ENCODE data around the gene ANKRD27.
"Not testable (repeated sequence)": the region's sequence is repeated elsewhere in the genome, so short reads cannot be mapped to it uniquely, and the experiment has no call there.

ANKRD27 gene

DNA sequence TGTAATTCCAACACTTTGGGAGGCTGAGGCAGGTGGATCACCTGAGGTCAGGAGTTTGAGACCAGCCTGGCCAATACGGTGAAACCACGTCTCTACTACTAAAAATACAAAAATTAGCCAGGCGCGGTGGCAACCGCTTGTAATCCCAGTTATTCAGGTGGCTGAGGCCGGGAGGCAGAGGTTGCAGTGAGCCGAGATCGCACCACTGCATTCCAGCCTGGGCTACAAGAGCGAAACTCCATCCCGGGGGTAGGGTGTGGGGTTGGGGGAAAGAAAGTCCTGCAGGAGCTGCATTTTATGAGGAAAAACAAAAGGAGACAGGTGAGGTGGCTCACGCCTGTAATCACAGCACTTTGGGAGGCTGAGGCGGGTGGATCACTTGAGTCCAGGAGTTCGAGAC lies 22.6 kb downstream of the ANKRD27 start:
- DNase-seq = not testable (repeated sequence)

DNA sequence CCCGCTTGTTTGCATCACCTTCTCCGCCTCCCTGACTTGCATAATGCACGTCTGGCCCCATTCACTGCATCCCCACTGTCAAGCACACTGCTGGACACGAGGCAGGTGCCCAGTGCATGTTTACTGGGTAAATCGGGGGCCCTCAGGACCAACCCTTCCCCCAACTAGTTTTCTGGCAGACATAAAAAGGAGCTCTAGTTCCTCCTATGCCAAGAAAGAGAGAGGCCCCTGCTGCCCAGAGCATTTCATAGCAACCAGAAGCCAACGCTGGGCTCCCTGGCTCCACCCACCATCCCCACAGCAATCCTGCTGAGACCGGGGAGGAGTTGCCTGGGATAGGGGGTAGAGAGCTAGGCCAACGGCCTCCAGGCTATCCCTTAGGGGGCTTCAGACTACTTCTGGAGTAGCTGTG lies 23.2 kb downstream of the ANKRD27 start:
- DNase-seq = no peak

DNA sequence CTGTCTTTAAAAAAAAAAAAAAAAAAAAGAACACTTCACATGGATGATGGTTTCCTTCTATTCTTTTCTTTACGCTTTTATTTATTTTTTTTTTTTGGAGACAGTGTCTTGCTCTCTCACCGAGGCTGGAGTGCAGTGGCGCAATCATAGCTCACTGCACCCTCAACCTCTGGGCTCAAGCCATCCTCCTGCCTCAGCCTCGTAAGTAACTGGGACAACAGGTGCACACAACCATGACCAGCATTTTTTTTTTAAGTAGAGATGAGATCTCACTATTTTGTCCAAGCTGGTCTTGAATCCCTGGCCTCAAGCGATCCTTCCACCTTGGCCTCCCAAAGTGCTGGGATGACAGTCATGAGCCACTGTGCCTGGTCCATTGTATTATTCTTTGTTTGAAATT lies 24.3 kb downstream of the ANKRD27 start:
- DNase-seq = no peak

DNA sequence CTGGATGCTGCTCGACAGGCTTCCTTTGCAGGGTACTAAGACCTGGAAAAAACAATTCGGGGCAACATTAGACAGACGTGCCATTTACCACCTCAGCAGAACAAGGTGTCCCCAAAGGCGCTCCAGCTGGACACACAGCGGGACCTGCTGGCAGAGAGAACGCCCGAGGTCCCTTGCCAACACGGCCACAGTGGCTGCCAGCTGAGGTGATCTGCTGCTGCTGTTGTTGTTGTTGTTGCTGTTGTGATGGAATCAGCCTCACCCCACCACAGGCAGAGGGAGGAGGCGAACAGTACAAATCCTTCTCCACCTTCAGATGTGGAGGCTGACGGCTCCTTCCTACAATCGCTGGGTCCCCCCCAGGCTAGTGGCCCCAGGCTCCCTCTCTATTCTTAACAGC lies 25.2 kb downstream of the ANKRD27 start:
- no peak for DNase-seq

DNA sequence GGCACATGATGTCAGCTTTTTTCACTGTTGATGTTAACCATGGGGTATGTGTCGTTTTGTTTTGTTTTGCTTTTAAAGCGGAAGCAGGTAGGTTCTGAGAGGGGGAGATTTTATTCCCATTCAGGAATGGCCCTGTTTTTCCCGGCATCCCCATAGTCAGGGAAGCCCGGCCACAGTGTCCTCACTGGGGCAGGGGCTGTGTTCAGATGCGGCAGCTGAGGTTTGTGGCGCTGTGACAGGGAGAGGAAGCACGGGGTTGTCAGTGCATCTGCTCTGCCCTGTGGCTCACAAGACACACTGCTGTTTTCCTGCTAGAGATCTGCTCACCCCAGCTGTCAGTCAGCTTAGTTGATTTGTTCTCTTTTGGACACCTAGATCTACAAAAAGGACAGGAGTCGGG lies 27.6 kb downstream of the ANKRD27 start:
- no peak for DNase-seq

DNA sequence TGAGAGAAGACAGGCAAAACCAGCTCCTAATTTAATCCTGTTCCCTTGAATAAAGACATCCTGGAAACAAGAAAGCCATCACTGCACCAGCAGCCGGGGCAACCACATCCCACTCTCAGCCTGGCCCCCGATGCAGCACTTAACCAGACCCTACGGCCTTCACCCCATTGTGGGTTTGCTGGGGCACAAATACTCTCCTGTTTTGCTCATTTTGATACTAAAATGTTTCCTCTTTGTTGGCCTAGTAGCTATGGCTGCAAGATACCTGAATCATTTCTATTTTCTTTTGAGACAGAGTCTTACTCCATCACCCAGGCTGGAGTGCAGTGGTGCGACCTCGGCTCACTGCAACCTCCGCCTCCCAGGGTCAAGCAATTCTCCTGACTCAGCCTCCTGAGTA lies 28.4 kb downstream of the ANKRD27 start:
- no peak for DNase-seq

DNA sequence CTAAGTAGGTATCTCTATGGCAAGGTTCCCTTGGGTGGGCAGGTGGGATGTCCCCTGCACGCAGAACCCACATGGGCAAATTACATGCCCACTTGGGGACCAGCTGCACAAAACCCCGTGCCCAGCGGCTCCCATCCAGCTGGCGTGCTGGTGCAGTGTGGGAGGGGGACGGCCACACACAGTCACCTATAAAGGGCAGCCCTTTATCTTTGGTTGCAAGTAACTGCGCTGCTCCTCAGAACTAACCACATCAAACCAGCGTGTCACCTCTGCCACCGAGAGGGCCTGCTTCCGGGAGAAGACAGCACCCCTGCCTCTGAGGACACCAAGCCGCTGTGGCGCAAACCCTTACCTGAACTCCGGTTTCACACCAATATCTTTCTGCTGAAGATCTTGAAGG lies 32.2 kb downstream of the ANKRD27 start:
- DNase-seq = peak; percentile 41

DNA sequence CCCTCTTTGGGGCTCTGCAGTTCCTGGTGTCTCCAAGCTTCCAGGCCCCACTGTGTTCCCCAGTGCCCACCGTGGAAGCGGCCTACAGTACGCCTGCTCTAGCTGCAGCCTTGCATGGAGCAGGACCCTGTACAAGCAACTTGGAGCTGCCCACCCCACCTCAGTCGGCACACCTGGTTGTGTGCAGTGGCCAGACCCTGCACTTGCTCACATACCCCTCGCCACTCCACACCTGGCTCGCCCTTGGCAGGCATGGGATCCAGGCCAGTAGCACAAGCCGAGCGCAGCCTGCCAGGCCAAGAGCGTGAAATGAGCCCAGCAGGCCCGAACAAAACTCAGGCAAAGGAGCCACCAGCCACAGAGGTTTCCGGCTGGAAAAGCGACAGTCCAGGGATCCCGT lies 36.4 kb downstream of the ANKRD27 start:
- no peak for DNase-seq

DNA sequence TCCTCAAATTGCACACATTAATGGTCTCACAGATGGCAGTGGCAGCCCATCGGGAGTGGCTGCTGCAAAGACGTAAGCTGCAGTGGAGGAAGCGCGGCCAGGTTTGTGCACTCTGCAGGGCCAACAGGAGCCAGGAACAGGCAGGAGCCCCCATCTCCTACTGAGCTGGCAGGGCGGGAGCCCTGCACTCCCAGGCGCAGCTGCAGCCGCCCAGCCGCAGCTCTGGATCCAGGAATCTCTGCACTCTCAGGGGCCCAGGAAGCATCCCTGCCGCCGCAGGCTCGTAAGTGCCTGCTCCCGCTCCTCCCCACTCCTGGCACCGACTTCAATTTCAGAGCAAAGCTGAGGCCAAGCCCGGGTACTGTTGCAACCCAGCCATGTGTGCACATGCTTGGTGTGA lies 37.5 kb downstream of the ANKRD27 start:
- DNase-seq = no peak

DNA sequence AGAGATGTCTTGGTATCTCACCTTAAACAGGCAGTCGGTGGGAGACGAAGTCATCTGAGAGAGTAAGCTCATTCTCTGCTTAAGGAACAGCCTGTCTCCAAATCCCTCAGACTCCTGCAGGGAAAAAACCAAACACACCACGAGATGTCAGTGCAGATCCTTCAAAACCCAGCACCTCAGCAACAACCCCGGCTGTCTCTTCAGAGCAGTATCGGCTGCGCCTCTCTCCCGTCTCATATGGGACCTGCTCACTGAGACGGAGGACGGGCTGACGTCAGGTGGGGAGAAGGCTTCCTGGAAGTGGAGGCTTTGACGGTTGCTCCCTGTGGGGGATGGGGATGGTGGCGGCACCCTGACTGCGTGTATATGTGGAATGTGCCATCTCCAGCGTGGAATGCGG lies 43.6 kb downstream of the ANKRD27 start:
- no peak for DNase-seq

DNA sequence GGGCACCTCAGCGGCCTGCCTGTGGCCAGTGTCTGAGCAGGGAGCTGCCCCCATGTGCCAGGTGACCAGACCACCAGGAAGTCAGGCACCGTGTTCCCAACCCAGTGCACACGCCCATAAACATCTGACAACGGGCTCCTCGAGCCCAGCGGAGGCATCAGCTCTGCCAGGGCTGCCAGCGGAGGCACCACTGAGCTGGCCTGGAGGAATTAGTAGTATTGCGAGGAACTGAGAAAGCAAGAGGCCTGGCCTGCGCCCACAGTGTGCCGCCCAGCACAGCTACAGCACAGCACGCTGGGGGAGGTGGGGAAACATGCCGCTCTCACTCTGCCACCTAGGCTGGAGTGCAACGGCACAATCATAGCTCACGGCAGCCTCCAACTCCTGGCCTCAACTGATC lies 44.6 kb downstream of the ANKRD27 start:
- no peak for DNase-seq

DNA sequence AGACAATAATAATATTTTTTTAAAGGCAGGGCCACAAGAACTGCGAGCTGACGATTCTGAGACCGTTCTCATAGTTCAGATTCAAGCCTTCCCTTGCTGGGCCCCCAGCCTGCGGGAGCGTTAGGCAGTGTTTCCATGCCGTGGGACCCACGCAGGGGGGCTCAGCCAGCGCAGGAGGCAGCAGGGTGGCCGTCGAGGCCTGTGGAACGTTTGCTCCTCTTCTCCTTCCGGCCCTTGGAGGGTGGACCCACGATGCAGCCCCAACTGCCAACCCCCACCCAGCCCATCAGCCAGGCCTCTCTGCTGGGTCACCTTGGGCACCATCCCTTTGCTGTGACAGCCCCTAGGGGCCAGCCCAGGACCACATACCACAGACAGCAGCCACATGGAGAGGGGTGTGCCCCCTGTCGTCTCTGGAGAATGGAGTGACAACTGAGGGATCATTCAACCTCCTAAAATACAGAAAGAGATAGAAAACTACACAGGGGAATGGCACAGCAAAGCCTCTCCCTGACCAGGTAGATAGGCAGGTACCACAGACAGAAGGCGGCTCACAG lies 47.2 kb downstream of the ANKRD27 start:
- no peak for DNase-seq

DNA sequence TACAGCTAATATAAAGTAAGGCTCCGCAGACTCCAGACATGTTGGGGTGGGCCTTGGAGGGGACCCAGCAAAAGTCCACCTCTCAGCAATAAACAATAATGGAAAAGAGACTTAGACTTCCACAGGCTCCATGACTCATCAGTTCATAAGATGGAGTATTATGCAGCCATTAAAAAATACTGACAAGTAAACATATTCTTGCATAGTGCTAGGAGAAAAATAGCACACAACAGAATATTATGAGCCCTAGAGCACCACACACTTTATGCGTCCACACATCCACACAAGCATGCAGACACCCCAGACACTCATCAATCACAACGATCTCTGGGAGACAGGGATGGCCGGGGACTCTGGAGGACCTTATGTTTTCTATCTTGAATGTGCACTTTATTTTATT lies 48.0 kb downstream of the ANKRD27 start:
- no peak for DNase-seq

DNA sequence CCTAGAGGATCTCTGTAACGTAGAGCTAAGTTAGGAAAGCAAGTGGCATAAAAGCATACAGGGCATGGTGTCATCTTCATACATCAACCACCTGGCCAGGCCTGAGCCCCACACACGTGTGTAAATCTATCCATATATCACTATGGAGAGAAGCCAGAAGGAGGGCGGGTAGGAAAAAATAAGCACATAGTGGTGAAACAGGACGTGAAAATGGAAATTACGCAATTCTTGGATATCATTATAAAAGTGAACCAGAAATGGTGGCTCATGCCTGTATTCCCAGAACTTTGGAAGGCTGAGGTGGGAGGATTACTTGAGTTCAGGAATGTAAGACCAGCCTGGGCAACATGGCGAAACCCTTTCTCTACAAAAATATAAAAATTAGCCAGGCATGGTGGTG lies 50.6 kb downstream of the ANKRD27 start:
- DNase-seq = no peak

DNA sequence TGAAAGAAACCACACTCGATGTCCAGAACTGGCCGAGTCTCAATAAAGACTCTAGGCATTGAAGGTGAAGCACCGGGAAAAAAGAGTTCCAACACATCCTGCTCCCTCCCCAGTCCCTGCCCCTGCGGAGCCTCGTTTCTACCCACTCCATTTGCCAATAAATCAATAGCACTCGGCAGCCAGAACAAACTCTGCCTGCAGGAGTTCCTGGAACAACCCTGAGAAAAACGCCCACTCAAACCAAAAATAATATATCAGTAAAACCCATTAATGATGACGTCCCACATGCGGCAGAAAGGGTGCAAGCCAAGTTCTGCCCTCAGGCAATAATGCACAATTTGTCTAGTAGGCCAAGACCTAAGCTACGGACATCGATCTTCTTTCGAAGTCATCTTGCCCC lies 53.0 kb downstream of the ANKRD27 start:
- DNase-seq = no peak

DNA sequence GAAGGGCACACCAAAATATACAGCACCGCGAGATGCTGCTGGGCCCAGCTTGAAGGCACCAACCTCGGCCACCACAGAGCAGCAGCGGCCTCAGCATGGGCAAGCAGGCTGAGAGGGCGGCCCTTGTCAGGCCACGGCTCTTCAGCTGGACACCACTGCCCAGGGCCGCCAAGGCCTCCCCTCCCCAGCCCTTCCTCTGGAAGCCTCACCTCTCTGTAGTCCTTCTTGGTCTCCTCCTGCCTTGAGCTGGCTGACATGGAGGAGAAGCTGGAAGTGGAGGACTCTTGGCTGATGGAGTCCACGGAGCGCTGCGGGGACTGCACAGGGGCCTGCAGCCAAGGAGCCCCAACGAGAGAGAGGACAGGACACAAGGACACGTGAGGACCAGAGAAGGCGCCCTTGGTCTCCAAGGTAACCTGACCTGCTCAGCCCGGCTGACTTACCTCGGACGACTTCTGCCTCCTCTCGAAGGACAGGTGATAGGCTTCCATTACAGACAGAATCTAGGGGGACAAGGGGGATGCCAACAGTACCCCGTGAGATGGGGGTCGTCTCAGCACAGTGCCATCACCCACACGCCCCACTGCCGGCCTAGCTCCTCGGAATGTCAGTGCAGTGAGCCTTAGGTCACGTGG lies 55.8 kb downstream of the ANKRD27 start:
- DNase-seq = no peak

DNA sequence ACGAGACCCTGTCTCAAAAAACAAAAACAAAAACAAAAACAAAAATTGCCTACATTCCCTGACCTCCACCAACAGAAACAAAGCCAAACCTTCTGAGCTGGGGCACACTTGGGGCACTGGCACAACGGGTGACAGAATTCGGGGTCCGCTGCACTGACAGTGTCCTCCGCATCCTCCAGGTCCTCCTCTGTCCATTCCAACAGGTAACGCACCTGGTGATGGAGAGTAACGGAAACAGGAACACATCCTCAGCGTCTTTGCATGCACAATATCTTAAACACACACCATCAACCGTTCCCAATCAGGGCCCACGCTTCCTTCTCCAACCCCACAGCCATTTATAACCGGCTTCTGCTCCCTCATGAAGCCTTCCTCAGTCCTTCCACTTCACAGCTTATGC lies 59.4 kb downstream of the ANKRD27 start:
- no peak for DNase-seq

DNA sequence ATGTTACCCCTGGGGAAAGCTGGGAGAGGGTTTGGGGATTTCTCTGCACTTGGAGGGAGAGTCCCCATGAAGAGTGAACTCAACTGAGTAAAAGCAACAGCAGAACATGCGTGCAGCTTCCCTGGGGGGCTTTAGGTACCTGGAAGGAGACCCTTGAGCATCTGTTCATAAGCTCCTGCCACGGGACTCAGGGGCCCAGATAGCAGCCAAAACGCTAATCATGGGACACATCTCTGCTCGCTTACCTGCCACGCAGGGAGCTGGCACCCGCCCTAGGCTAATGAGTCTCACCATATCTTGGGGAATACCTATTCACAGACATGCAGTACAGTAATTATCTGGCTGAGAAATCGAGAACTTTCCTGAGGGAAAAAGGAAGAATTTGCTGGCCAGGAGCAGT lies 60.1 kb downstream of the ANKRD27 start:
- no peak for DNase-seq

DNA sequence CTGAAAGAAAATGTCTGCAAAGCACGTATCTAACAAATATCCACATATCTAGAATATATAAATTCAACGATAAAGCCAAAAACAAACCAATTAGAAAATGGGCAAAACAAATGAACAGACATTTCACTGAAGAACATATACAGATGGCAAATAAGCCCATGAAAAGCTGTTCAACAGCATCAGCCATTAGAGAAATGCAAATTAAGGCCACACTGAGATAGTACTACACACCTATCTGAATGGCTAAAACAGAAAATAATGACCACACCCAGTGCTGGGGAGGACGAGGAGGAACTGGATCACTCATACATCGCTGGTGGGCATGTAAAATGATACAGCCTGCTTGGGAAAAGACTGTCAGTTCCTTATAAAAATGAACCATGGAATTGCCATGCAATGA lies 62.0 kb downstream of the ANKRD27 start:
- DNase-seq = no peak

DNA sequence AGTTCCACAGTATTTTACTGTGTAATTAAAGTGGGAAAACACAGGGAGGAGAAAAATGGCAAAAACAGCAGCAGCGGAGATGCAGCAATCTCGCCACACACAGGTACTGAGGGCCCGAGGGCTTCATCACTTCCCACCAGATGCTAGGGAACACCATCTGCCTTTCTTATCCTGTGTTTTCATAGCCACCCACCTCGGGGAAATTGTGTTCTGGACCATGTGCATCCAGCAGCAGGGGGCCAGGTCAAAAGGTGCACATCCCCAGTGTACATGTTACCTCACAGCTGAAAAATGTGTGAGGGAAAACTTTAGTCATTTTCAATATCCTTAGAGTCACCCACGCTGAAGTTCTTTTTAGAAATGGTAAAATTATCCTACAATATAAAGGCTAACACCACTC lies 63.8 kb downstream of the ANKRD27 start:
- DNase-seq = no peak

DNA sequence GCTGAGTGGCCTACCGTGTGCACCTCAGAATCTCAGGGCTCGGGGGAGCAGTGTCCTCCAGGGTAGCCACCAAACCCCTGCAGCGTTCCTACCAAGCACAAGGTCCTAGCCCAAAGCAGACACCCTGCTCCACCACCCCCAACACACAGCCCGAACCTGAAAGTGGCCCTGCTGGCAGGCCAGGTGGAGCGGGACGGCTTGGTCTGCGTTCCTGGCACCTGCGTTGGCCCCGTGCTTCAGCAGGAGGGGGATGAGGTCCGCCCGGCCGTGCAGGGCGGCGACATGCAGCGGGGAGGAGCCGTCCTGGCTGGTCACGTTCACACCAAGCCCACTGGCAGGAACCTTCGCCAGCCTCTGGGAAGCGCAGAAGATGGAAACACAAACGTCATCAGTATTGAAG lies 67.5 kb downstream of the ANKRD27 start:
- no peak for DNase-seq

DNA sequence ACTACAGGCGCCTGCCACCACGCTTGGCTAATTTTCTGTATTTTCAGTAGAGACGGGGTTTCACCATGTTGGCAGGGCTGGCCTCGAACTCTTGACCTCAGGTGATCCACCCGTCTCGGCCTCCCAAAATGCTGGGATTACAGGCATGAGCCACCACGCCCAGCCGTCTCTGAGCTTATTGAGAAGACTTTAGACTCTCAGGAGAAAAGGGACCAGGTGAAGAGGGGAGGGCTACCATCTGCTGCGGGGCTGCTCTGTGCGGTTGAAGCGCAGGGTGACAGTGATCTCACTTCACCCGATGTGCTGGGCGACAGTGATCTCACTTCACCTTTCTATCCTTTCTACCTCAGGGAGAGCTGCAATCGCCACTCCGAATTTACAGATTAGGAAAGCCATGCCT lies 68.7 kb downstream of the ANKRD27 start:
- no peak for DNase-seq

DNA sequence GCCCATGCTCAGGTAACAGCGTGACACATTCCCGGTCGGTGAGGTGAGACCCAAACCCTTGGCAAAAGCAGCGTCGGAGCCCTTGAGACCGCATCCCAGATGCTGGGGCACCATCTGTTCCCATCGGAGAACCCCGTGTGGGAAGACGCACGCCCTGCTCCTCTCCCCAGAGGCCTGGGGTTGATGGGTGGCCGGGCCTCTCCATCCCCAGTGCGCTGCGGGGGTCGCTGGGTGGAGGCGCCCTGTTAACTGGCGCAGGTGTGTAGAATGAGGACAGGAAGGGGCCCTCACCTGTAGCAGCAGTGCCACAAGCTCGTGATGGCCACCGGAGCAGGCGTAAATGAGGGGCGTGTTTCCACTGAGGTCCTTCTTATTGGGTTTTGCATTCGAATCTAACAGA lies 69.4 kb downstream of the ANKRD27 start:
- DNase-seq = no peak

DNA sequence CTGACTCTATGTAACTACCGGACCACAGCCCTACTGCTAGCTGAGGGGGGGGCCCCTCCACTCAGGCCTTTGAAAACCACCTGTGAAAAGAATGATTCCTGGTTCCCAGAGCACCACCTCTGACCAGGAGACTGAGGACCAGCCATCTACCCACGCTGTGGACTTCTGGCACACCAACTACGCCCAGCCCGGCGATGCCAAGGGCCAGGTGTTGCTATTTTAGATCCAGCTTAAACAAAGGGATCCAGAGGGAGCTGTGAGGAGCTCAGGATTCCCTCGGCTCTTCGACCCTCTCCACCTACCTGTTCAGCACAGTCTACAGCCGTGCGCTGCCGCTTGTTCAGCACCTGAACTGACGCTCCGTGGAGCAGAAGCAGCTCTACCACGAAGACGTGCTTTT lies 71.0 kb downstream of the ANKRD27 start:
- DNase-seq = no peak

DNA sequence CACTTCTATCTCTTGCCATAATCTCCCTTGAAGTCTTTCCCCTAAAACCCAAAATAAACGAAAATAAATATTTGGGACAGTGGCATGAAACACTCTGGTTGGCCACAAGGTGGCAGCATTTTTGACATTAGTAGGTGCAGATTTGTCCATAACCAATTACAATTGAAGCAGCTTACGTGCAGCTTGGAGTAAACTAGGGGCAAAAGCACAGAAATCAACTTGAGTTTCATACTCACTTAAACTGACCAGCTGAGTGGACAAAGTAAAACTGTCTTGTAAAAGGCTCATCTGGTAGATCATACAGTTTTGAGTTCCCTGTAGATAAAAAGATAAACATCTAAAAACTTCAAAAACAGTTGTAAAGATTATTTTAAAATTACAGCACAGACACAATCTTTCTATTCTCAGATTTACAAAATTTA lies 75.2 kb downstream of the ANKRD27 start:
- no peak for DNase-seq

DNA sequence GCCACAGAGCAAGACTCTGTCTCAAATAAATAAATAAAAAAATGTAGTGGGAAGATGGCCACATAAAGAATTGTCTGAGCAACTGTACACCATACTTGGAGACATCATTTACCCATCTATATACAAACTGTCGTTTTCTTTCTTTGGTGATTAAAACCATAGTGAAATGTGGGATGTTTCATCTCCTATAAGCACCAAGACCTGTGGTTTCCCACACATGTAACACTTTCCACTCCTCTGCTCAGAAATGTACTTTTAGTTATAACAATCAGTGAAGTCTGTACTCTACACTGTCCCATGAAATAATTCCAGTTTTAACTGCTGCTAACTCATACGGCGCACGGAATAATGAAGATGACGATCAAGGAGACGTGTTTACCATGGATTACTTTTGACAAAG lies 75.7 kb downstream of the ANKRD27 start:
- no peak for DNase-seq

Measured in activated CD4-positive, alpha-beta T cell treated with anti-CD3 and anti-CD28 coated beads for 1 hour (primary cell).